ENCODE measurements around the gene TRIM44. TPM values are rescaled to one million over a fixed set of nuclear protein-coding genes. Genes with fewer than 3 reads are reported as not detected.

TRIM44 gene
- total RNA-seq, 2 experiments from 2014 or later = 11.3 to 19.9 TPM

DNA sequence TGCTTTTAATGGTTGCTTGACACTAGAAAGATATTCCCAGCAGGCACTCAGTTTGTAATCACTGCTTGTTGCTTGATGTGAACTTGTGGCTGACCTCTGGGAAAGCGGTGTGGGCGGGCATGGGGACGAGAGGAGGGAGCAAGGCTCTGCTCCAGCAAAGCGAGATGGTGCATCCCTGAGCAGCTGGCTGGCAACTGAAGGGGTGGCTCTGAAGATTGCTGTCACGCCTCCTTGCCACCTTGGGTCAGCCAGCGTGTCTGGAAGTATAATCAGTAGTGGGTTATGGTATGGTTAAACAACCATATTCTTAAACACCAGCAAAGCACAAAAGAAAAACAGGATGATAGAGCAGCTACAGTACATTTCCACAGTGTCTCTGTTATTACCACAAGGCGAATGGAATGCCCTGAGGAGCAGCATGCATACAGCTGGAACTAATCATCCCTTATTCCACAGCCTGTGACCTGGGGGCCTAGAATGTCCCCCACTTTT is 124.5 kb downstream of the TRIM44 start:
- ChIA-PET CTCF (ENCODE audit: unreplicated experiment) (no interaction called here), POLR2A (no interaction called here)
- Histone ChIP-seq H3K4me3 (ENCODE audit: low read depth, low read length, poor library complexity, severe bottlenecking) (no peak overlapping the region), H3K4me2 (ENCODE audit: low read length) (no peak overlapping the region), H3K4me1 (ENCODE audit: insufficient read depth, low read length, poor library complexity, severe bottlenecking) (no peaks in the 10 kb centered on the region), H4K20me1 (ENCODE audit: insufficient read depth, low read length) (no peaks in the 10 kb centered on the region), H3K9me2 (ENCODE audit: insufficient read depth, low read length) (no peaks in the 10 kb centered on the region), H2AFZ (ENCODE audit: low read length) (no peak overlapping the region), H3K36me3 (ENCODE audit: insufficient read depth, low read length) (no peaks in the 10 kb centered on the region), H3K9me3 (ENCODE audit: low read length) (no peaks in the 10 kb centered on the region), H3K27ac (ENCODE audit: low read depth, low read length, poor library complexity, severe bottlenecking) (no peak overlapping the region), H3K79me2 (ENCODE audit: insufficient read depth, low read depth, low read length) (no peaks in the 10 kb centered on the region)
- DNase-seq (ENCODE audit: low spot score) = no peak
- no peak for TF ChIP-seq EZH2phosphoT487 (IDR thresholded peaks at IDR 0.05; ENCODE audit: borderline replicate concordance, low read depth, low read length)
- TF ChIP-seq, protein P1, sequence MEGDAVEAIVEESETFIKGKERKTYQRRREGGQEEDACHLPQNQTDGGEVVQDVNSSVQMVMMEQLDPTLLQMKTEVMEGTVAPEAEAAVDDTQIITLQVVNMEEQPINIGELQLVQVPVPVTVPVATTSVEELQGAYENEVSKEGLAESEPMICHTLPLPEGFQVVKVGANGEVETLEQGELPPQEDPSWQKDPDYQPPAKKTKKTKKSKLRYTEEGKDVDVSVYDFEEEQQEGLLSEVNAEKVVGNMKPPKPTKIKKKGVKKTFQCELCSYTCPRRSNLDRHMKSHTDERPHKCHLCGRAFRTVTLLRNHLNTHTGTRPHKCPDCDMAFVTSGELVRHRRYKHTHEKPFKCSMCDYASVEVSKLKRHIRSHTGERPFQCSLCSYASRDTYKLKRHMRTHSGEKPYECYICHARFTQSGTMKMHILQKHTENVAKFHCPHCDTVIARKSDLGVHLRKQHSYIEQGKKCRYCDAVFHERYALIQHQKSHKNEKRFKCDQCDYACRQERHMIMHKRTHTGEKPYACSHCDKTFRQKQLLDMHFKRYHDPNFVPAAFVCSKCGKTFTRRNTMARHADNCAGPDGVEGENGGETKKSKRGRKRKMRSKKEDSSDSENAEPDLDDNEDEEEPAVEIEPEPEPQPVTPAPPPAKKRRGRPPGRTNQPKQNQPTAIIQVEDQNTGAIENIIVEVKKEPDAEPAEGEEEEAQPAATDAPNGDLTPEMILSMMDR (conservative IDR thresholded peaks at IDR 0.05; ENCODE audit: low read length) = no peak
- BruUV-seq (replicated peaks) = no TSS peak
- intact Hi-C loops (cut with micrococcal nuclease; ENCODE audit: unreplicated experiment) = no loop called here

DNA sequence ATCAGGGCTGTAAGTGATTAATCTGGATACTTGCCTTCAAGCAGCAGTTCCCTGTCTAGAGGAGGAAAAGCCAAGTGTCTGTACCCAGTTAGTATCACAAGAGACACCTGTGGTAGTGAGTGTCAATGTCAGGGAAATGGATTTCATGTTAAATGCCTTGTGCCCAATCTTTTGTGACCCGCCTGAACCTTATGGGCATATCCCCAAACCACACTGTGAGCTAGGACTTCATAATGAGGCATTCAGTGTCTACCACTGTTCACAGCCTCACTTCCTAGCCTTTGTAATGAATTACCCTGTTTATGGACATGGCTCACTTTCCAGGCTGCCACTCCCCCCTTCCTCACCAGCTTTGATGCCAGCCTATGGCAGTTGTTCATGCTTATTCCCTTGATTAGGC is 125.1 kb downstream of the TRIM44 start:
- Histone ChIP-seq H3K4me1 (ENCODE audit: insufficient read depth, low read length, poor library complexity, severe bottlenecking) (no peaks in the 10 kb centered on the region), H2AFZ (ENCODE audit: low read length) (no peak overlapping the region), H3K9me2 (ENCODE audit: insufficient read depth, low read length) (no peaks in the 10 kb centered on the region), H3K4me2 (ENCODE audit: low read length) (no peak overlapping the region), H3K9me3 (ENCODE audit: low read length) (no peaks in the 10 kb centered on the region), H3K27ac (ENCODE audit: low read depth, low read length, poor library complexity, severe bottlenecking) (no peak overlapping the region), H4K20me1 (ENCODE audit: insufficient read depth, low read length) (no peaks in the 10 kb centered on the region), H3K4me3 (ENCODE audit: low read depth, low read length, poor library complexity, severe bottlenecking) (no peak overlapping the region), H3K36me3 (ENCODE audit: insufficient read depth, low read length) (no peaks in the 10 kb centered on the region), H3K79me2 (ENCODE audit: insufficient read depth, low read depth, low read length) (no peaks in the 10 kb centered on the region)
- TF ChIP-seq EZH2phosphoT487 (IDR thresholded peaks at IDR 0.05; ENCODE audit: borderline replicate concordance, low read depth, low read length) = no peak
- TF ChIP-seq, protein P1 (conservative IDR thresholded peaks at IDR 0.05; ENCODE audit: low read length) = no peak
- BruUV-seq (replicated peaks) = no TSS peak
- DNase-seq (ENCODE audit: low spot score) = no peak
- intact Hi-C loops (cut with micrococcal nuclease; ENCODE audit: unreplicated experiment) = no loop called here
- CTCF ChIA-PET (ENCODE audit: unreplicated experiment) = no interaction called here
- POLR2A ChIA-PET = no interaction called here

DNA sequence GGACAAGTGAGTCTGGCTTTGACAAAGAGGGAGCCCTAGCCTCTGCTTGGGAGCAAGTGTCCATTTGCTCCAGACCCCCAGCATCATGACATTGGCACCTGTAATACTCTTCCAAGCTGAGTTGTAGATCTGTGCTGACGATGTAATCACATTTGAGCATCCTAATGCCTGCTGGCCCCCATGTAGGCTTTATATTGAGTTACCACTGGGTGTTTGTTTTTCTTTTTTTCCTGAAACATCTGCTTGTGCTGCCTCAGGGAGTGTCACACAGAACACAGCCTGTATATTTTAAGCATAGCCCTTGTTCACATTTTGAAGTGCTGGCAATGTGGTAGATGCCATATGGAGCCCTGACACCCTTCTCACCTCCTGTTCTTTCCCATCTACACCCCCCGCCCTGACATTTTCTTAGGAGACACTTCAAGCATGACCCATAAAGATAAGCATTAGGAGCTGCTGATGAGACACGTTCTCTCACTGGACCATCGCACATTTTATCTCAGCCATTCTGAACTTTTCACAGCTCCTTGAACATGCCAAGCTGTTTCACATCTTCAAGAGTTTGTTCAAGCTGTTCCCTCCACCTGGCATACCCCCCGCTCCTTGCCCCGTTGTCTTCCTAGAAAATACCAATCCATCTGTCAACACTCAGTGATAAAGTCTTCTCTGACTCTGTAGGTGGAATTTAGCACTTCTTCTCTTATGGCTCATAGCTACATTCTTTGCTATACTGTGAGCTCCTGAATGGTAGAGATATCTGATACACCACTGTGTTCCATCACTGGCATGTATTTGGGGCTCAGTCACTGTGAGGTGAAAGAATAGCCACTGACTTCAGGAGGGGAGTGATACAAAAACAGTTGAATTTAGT is 128.7 kb downstream of the TRIM44 start:
- Histone ChIP-seq H3K9me2 (ENCODE audit: insufficient read depth, low read length) (no peaks in the 10 kb centered on the region; the same call in 1 of the 2 replicates), H4K20me1 (ENCODE audit: insufficient read depth, low read length) (no peaks in the 10 kb centered on the region), H3K4me2 (ENCODE audit: low read length) (no peak overlapping the region), H2AFZ (ENCODE audit: low read length) (no peak overlapping the region), H3K79me2 (ENCODE audit: insufficient read depth, low read depth, low read length) (no peaks in the 10 kb centered on the region), H3K9me3 (ENCODE audit: low read length) (no peaks in the 10 kb centered on the region), H3K36me3 (ENCODE audit: insufficient read depth, low read length) (no peaks in the 10 kb centered on the region), H3K27ac (ENCODE audit: low read depth, low read length, poor library complexity, severe bottlenecking) (no peak overlapping the region), H3K4me1 (ENCODE audit: insufficient read depth, low read length, poor library complexity, severe bottlenecking) (no peaks in the 10 kb centered on the region), H3K4me3 (ENCODE audit: low read depth, low read length, poor library complexity, severe bottlenecking) (no peak overlapping the region)
- POLR2A ChIA-PET = interaction anchor here (0.8 kb wide), 1 partner anchor 31 kb away, joined by 3 read pairs; no protein-coding TSS in a partner anchor
- TF ChIP-seq EZH2phosphoT487 (IDR thresholded peaks at IDR 0.05; ENCODE audit: borderline replicate concordance, low read depth, low read length) = no peak
- TF ChIP-seq, protein P1 (conservative IDR thresholded peaks at IDR 0.05; ENCODE audit: low read length) = no peak
- DNase-seq (ENCODE audit: low spot score) = no peak
- CTCF ChIA-PET (ENCODE audit: unreplicated experiment) = no interaction called here
- intact Hi-C loops (cut with micrococcal nuclease; ENCODE audit: unreplicated experiment) = no loop called here
- BruUV-seq (replicated peaks) = no TSS peak
